Measurements from ENCODE around the gene STARD10. TPM values are rescaled to one million over a fixed set of nuclear protein-coding genes. Genes with fewer than 3 reads are reported as not detected.

STARD10 gene
- total and polyA plus RNA-seq, 2 donors (not counting 3 experiments of a cell fraction or from before 2014, with no cell fraction given): 16.1 to 22.5 TPM

- FAIRE-seq (no peak), DNase-seq (ENCODE audit: low read depth, low spot score) (no peak)
- intact Hi-C loops (cut with micrococcal nuclease): no loop called here
- Histone ChIP-seq H3K79me2 (ENCODE audit: control insufficient read depth, insufficient read depth, low read length) (no peaks in the 10 kb centered on the region), H3K27me3 (ENCODE audit: control insufficient read depth in 2 of 2, insufficient read depth in 2 of 2, low read length in 2 of 2) (no peaks in the 10 kb centered on the region), H3K9ac (replicated peaks; ENCODE audit: extremely low read depth, insufficient read depth, low read length) (no peak overlapping the region), H3K27ac (ENCODE audit: insufficient read depth, low read depth, low read length) (no peak overlapping the region), H3K9me1 (replicated peaks; ENCODE audit: control insufficient read depth, extremely low read depth, insufficient read depth, low read length) (no peaks in the 10 kb centered on the region), H3K4me3 (replicated peaks in 1 of 3; ENCODE audit: insufficient read depth in 1 of 3, low read depth in 1 of 3, low read length in 3 of 3) (peak overlapping the region in 1 of 3 experiments; percentile 50), H3K36me3 (ENCODE audit: control insufficient read depth in 2 of 2, extremely low read depth in 1 of 2, insufficient read depth in 2 of 2, low read length in 2 of 2) (no peaks in the 10 kb centered on the region), H3K4me1 (ENCODE audit: control insufficient read depth, extremely low read depth, insufficient read depth, low read length) (peaks cover 3% of the 10 kb centered on the region), H2AFZ (ENCODE audit: low read depth, low read length) (no peak overlapping the region), H3K9me3 (replicated peaks; ENCODE audit: control insufficient read depth, insufficient read depth, low read length) (no peaks in the 10 kb centered on the region), H3K4me2 (ENCODE audit: insufficient read depth, low read length) (no peak overlapping the region), H4K20me1 (replicated peaks; ENCODE audit: control insufficient read depth, extremely low read depth, insufficient read depth, low read length) (no peaks in the 10 kb centered on the region)
- POLR2A ChIA-PET: no interaction called here
- no TSS peak for BruUV-seq (replicated peaks)
- dilution Hi-C loops (cut with MboI; ENCODE audit: extremely low pct_ligation_motif_present, low sequenced_read_pairs): no loop called here
- CTCF ChIA-PET: interaction anchor here (2.7 kb wide), 1 partner anchor 55 kb away, joined by 14 read pairs; no protein-coding TSS in a partner anchor
- TF ChIP-seq MYC (IDR thresholded peaks at IDR 0.05; ENCODE audit: low read depth, low read length) (no peak), POLR2A (IDR thresholded peaks at IDR 0.05; ENCODE audit: low read depth, low read length) (no peak), CTCF (IDR thresholded peaks at IDR 0.05; ENCODE audit: extremely low read depth in 1 of 2, insufficient read depth in 1 of 2, low read depth in 1 of 2, low read length in 2 of 2) (no peak), MAX (IDR thresholded peaks at IDR 0.05; ENCODE audit: insufficient read depth, insufficient read length) (no peak), EZH2 (IDR thresholded peaks at IDR 0.05; ENCODE audit: borderline replicate concordance, low read depth, low read length, severe bottlenecking) (no peak), GATA2 (IDR thresholded peaks at IDR 0.05; ENCODE audit: insufficient read depth, insufficient read length, low read depth, low read length) (no peak), POLR2AphosphoS5 (IDR thresholded peaks at IDR 0.05; ENCODE audit: insufficient read depth, low read depth, low read length) (no peak), FOS (IDR thresholded peaks at IDR 0.05; ENCODE audit: borderline replicate concordance, insufficient read depth, low read length) (no peak), JUN (IDR thresholded peaks at IDR 0.05; ENCODE audit: borderline replicate concordance, insufficient read depth, insufficient read length, low read depth) (no peak)
Observed at GRCh38 chr11:72780296-72781062, 13.4 kb downstream of the STARD10 start.
